ENCODE results near the gene CALML4. TPM values are rescaled to one million over a fixed set of nuclear protein-coding genes. Genes with fewer than 3 reads are reported as not detected.

Gene CALML4
- polyA plus RNA-seq, 1 donor (not counting 4 experiments of a cell fraction or from before 2014, with no cell fraction given) = 7.0 TPM

- Histone ChIP-seq H4K20me1 (ENCODE audit: control insufficient read depth, extremely low read depth, insufficient read depth, low read length) (no peaks in the 10 kb centered on the region), H3K27ac (ENCODE audit: control insufficient read depth, insufficient read depth, low read length) (no peak overlapping the region), H3K36me3 (ENCODE audit: control insufficient read depth in 2 of 2, extremely low read depth in 1 of 2, insufficient read depth in 2 of 2, low read length in 2 of 2) (peaks cover 5 to 15% of the 10 kb centered on the region in 2 experiments), H3K27me3 (ENCODE audit: control insufficient read depth, extremely low read depth, insufficient read depth, low read length) (no peaks in the 10 kb centered on the region), H3K4me1 (ENCODE audit: control insufficient read depth, extremely low read depth, insufficient read depth, low read length) (no peaks in the 10 kb centered on the region), H3K79me2 (ENCODE audit: control insufficient read depth, insufficient read depth, low read length) (peaks cover 31% of the 10 kb centered on the region), H3K4me3 (ENCODE audit: control insufficient read depth in 2 of 3, extremely low read depth in 1 of 3, insufficient read depth in 2 of 3, low read depth in 1 of 3, low read length in 3 of 3) (no peak overlapping the region), H3K9me1 (ENCODE audit: control insufficient read depth, extremely low read depth, insufficient read depth, low read length) (no peaks in the 10 kb centered on the region), H3K4me2 (ENCODE audit: control insufficient read depth, extremely low read depth, insufficient read depth, low read depth, low read length) (no peak overlapping the region), H3K9ac (ENCODE audit: control insufficient read depth, extremely low read depth, insufficient read depth, low read length) (no peak overlapping the region), H2AFZ (ENCODE audit: control insufficient read depth, low read length) (no peak overlapping the region), H3K9me3 (ENCODE audit: control insufficient read depth, low read depth, low read length) (no peaks in the 10 kb centered on the region)
- DNase-seq (ENCODE audit: low read depth, low spot score) (no peak), FAIRE-seq (no peak)
- dilution Hi-C loops (cut with MboI; ENCODE audit: extremely low pct_ligation_motif_present, low sequenced_read_pairs) = no loop called here
- TF ChIP-seq EZH2 (IDR thresholded peaks at IDR 0.05; ENCODE audit: low read length) = no peak
- TF ChIP-seq CTCF (optimal IDR thresholded peaks at IDR 0.05 in 1 of 3, IDR thresholded peaks at IDR 0.05 in 1 of 3, conservative IDR thresholded peaks at IDR 0.05 in 1 of 3; ENCODE audit: extremely low read depth in 1 of 3, insufficient read depth in 2 of 3, low read length in 3 of 3) = no peak
Measured at GRCh38 chr15:68217341-68217740, 12.2 kb upstream of the CALML4 start.

- no peak overlapping the region for H2AFZ ChIP-seq (ENCODE audit: control insufficient read depth, low read length)
- DNase-seq (ENCODE audit: low read depth, low spot score) (no peak), FAIRE-seq (no peak)
- peaks cover 25% of the 10 kb centered on the region for H3K79me2 ChIP-seq (ENCODE audit: control insufficient read depth, insufficient read depth, low read length)
- H3K4me1 ChIP-seq (ENCODE audit: control insufficient read depth, extremely low read depth, insufficient read depth, low read length) = peaks cover 4% of the 10 kb centered on the region
- no peaks in the 10 kb centered on the region for H4K20me1 ChIP-seq (ENCODE audit: control insufficient read depth, extremely low read depth, insufficient read depth, low read length)
- H3K27ac ChIP-seq (ENCODE audit: control insufficient read depth, insufficient read depth, low read length) = no peak overlapping the region
- H3K9me1 ChIP-seq (ENCODE audit: control insufficient read depth, extremely low read depth, insufficient read depth, low read length) = no peaks in the 10 kb centered on the region
- H3K9me3 ChIP-seq (ENCODE audit: control insufficient read depth, low read depth, low read length) = no peaks in the 10 kb centered on the region
- no peak overlapping the region for H3K4me3 ChIP-seq (ENCODE audit: control insufficient read depth in 2 of 3, extremely low read depth in 1 of 3, insufficient read depth in 2 of 3, low read depth in 1 of 3, low read length in 3 of 3)
- TF ChIP-seq CTCF (optimal IDR thresholded peaks at IDR 0.05 in 1 of 3, IDR thresholded peaks at IDR 0.05 in 1 of 3, conservative IDR thresholded peaks at IDR 0.05 in 1 of 3; ENCODE audit: extremely low read depth in 1 of 3, insufficient read depth in 2 of 3, low read length in 3 of 3) (no peak), EZH2 (IDR thresholded peaks at IDR 0.05; ENCODE audit: low read length) (no peak)
- peaks cover 5 to 15% of the 10 kb centered on the region in 2 experiments for H3K36me3 ChIP-seq (ENCODE audit: control insufficient read depth in 2 of 2, extremely low read depth in 1 of 2, insufficient read depth in 2 of 2, low read length in 2 of 2)
- H3K4me2 ChIP-seq (ENCODE audit: control insufficient read depth, extremely low read depth, insufficient read depth, low read depth, low read length) = no peak overlapping the region
- H3K9ac ChIP-seq (ENCODE audit: control insufficient read depth, extremely low read depth, insufficient read depth, low read length) = no peak overlapping the region
- dilution Hi-C loops (cut with MboI; ENCODE audit: extremely low pct_ligation_motif_present, low sequenced_read_pairs) = no loop called here
- H3K27me3 ChIP-seq (ENCODE audit: control insufficient read depth, extremely low read depth, insufficient read depth, low read length) = no peaks in the 10 kb centered on the region
Measured at GRCh38 chr15:68214838-68215254, 9.7 kb upstream of the CALML4 start.

All from keratinocyte (primary cell).